Stimulated activated CD8-positive, alpha-beta memory T cell treated with anti-CD3 and anti-CD28 coated beads, Interleukin-12 subunit alpha, Interleukin-12 subunit beta, amount 100 ng/mL, for 24 hours (primary cell): Measurements from ENCODE around the gene ECI1.

Source experiments
- DNase-seq: peaks from one replicate; pipeline ENCODE4 v3.0.0-alpha.2; 2020; ENCODE audit errors: extremely low read depth

The ECI1 gene

GRCh38 chr16:2251296-2252111 is at the start of gene ECI1:
Gene ECI1 (minus strand): TSS chr16:2251587. CDS start chr16:2251566, 21 bp downstream.
- DNase-seq = peak; percentile 62

GRCh38 chr16:2299915-2300192 is 48.5 kb upstream of the ECI1 start:
- no peak for DNase-seq

- no peak for DNase-seq
These were observed 47.9 kb upstream of the ECI1 start for GRCh38 chr16:2299121-2299914.

GRCh38 chr16:2298621-2299020 is 47.2 kb upstream of the ECI1 start:
- no peak for DNase-seq

GRCh38 chr16:2297506-2297860 is 46.1 kb upstream of the ECI1 start:
- DNase-seq = no peak

- no peak for DNase-seq
These were observed 45.5 kb upstream of the ECI1 start for GRCh38 chr16:2296661-2297505.

- DNase-seq = no peak
These were observed 43.8 kb upstream of the ECI1 start for GRCh38 chr16:2295056-2295798.

GRCh38 chr16:2292221-2292620 is 40.8 kb upstream of the ECI1 start:
- DNase-seq = no peak

- DNase-seq = no peak
These were observed 37.9 kb upstream of the ECI1 start for GRCh38 chr16:2289282-2289681.

GRCh38 chr16:2288726-2289125 is 37.3 kb upstream of the ECI1 start:
- no peak for DNase-seq

- no peak for DNase-seq
These were observed 36.6 kb upstream of the ECI1 start for GRCh38 chr16:2287916-2288547.

- no peak for DNase-seq
These were observed 35.2 kb upstream of the ECI1 start for GRCh38 chr16:2286550-2286949.

- no peak for DNase-seq
These were observed 34.4 kb upstream of the ECI1 start for GRCh38 chr16:2285731-2286191.

- no peak for DNase-seq
These were observed 33.6 kb upstream of the ECI1 start for GRCh38 chr16:2284797-2285576.

GRCh38 chr16:2284001-2284770 is 32.8 kb upstream of the ECI1 start:
- no peak for DNase-seq

- no peak for DNase-seq
These were observed 31.6 kb upstream of the ECI1 start for GRCh38 chr16:2282866-2283555.

- DNase-seq = no peak
These were observed 30.9 kb upstream of the ECI1 start for GRCh38 chr16:2282262-2282661.

GRCh38 chr16:2280981-2281542 is 29.7 kb upstream of the ECI1 start:
- no peak for DNase-seq

- DNase-seq = no peak
These were observed 29.1 kb upstream of the ECI1 start for GRCh38 chr16:2280461-2280860.
